Measurements from ENCODE around the gene AIFM2. TPM values are rescaled to one million over a fixed set of nuclear protein-coding genes. Genes with fewer than 3 reads are reported as not detected.
A peak's percentile ranks its signal among the peaks of the same experiment; 100 is the strongest.

The AIFM2 gene
- total and polyA plus RNA-seq, 10 of the 15 experiments (the other 5 are each of a cell fraction or from before 2014, with no cell fraction given) = 4.5 to 30.8 (median 15.6) TPM

GRCh38 chr10:70106958-70107791 is 25.4 kb downstream of the AIFM2 start:
- H3K9ac ChIP-seq (ENCODE audit: control insufficient read depth, insufficient read depth, low read length) = no peak overlapping the region; the same call in 1 of the 2 replicates
- no TSS peak for BruUV-seq (replicated peaks)
- H3K79me2 ChIP-seq (ENCODE audit: control insufficient read depth, insufficient read depth, low read length) = no peaks in the 10 kb centered on the region
- H3K4me1 ChIP-seq (ENCODE audit: control insufficient read depth, insufficient read depth, low read length) = peaks cover 18% of the 10 kb centered on the region
- DNase-seq (ENCODE audit: low read depth, low spot score) = peak; percentile 80
- ChIA-PET SMC1A (ENCODE audit: uncharacterized antibody, unreplicated experiment) (interaction anchor here (0.7 to 3.0 kb wide), 6 partner anchors 9 to 39 kb away, joined by 3 to 17 read pairs (median 6); partner anchors contain the start of gene TYSND1), POLR2A (interaction anchor here (0.6 to 1.1 kb wide), 4 partner anchors 13 to 1267 kb away, joined by 3 to 4 read pairs (median 3); no protein-coding TSS in a partner anchor), CTCF (interaction anchor here (0.9 to 3.6 kb wide), 7 partner anchors 9 to 156 kb away, joined by 3 to 31 read pairs (median 17); partner anchors contain the start of gene TYSND1), RAD21 (ENCODE audit: unreplicated experiment) (interaction anchor here (0.6 to 2.7 kb wide), 6 partner anchors 9 to 282 kb away, joined by 3 to 10 read pairs (median 6); partner anchors contain the start of genes SAR1A and TYSND1)
- ATAC-seq = peak; percentile 97
- H3K27me3 ChIP-seq (replicated peaks in 1 of 2; ENCODE audit: control insufficient read depth in 2 of 2, insufficient read depth in 2 of 2, low read length in 1 of 2) = no peaks in the 10 kb centered on the region
- H3K4me3 ChIP-seq = peak overlapping the region; percentile 8; the same call in 1 of the 2 replicates
- intact Hi-C loops (cut with micrococcal nuclease; ENCODE audit: unreplicated experiment) (no loop called here), in situ Hi-C loops (cut with MboI) (no loop called here)
- H3K36me3 ChIP-seq (ENCODE audit: control insufficient read depth in 2 of 2, insufficient read depth in 2 of 2, low read length in 1 of 2) = peaks cover 4% of the 10 kb centered on the region in 2 experiments; a peak in 3 of 4 replicates
- FAIRE-seq = peak; percentile 92
- peak overlapping the region; percentile 45 for H3K4me2 ChIP-seq (ENCODE audit: control insufficient read depth, insufficient read depth)
- peak overlapping the region; percentile 71 for H2AFZ ChIP-seq (ENCODE audit: control insufficient read depth, low read depth, low read length)
- WGBS (ENCODE audit: insufficient coverage, insufficient replicate concordance, low lambda C conversion rate, missing lambda C conversion rate) = 69% methylated on average over 22 of the region's 22 CpGs
- peak overlapping the region; percentile 56 for H3K27ac ChIP-seq (ENCODE audit: control insufficient read depth, insufficient read depth)
- no peaks in the 10 kb centered on the region for H4K20me1 ChIP-seq (ENCODE audit: control insufficient read depth, insufficient read depth)
- no peaks in the 10 kb centered on the region for H3K9me3 ChIP-seq (replicated peaks; ENCODE audit: control insufficient read depth, insufficient read depth, low read length)
- TF ChIP-seq PKNOX1 (IDR thresholded peaks at IDR 0.05) (peak; percentile 67; the same call in 1 of the 2 replicates), ZNF217 (IDR thresholded peaks at IDR 0.05) (no peak; the same call in 1 of the 2 replicates), SMAD5 (IDR thresholded peaks at IDR 0.05; ENCODE audit: low read depth) (no peak), BACH1 (IDR thresholded peaks at IDR 0.05; ENCODE audit: borderline replicate concordance) (no peak), CEBPB (IDR thresholded peaks at IDR 0.05; ENCODE audit: borderline replicate concordance in 1 of 2, low read depth in 2 of 2, low read length in 2 of 2) (no peak), BCLAF1 (IDR thresholded peaks at IDR 0.05) (no peak), ZNF274 (IDR thresholded peaks at IDR 0.05; ENCODE audit: insufficient read depth, insufficient read length) (no peak), RB1 (IDR thresholded peaks at IDR 0.05; ENCODE audit: borderline replicate concordance) (peak; percentile 78; the same call in 1 of the 2 replicates), RAD51 (IDR thresholded peaks at IDR 0.05) (no peak), ATF7 (IDR thresholded peaks at IDR 0.05; ENCODE audit: low read depth) (peak; percentile 47; the same call in 1 of the 2 replicates), HDGF (IDR thresholded peaks at IDR 0.05) (0 out of 2 replicates have a peak, but pooled peaks have one; percentile 59), SKIL (IDR thresholded peaks at IDR 0.05; ENCODE audit: low read depth, poor library complexity, severe bottlenecking) (peak; percentile 62), NR2C2 (IDR thresholded peaks at IDR 0.05; ENCODE audit: borderline replicate concordance, control insufficient read depth, insufficient read length, low read depth) (no peak), RUNX3 (IDR thresholded peaks at IDR 0.05; ENCODE audit: low read length) (peak; percentile 76), RAD21 (IDR thresholded peaks at IDR 0.05; ENCODE audit: insufficient read depth, low read depth, low read length) (0 out of 2 replicates have a peak, but pooled peaks have one; percentile 12), RELA (IDR thresholded peaks at IDR 0.05; ENCODE audit: borderline replicate concordance, partially characterized antibody) (peak; percentile 76), BRCA1 (IDR thresholded peaks at IDR 0.05; ENCODE audit: low read depth, low read length) (no peak)

Measured in GM12878 (cell line).